ENCODE data around the gene LRRC25. TPM values are rescaled to one million over a fixed set of nuclear protein-coding genes. Genes with fewer than 3 reads are reported as not detected.

Gene LRRC25
- total and polyA plus RNA-seq, 10 of the 15 experiments (the other 5 are each of a cell fraction or from before 2014, with no cell fraction given): 0.38 to 2.9 (median 1.2) TPM

DNA sequence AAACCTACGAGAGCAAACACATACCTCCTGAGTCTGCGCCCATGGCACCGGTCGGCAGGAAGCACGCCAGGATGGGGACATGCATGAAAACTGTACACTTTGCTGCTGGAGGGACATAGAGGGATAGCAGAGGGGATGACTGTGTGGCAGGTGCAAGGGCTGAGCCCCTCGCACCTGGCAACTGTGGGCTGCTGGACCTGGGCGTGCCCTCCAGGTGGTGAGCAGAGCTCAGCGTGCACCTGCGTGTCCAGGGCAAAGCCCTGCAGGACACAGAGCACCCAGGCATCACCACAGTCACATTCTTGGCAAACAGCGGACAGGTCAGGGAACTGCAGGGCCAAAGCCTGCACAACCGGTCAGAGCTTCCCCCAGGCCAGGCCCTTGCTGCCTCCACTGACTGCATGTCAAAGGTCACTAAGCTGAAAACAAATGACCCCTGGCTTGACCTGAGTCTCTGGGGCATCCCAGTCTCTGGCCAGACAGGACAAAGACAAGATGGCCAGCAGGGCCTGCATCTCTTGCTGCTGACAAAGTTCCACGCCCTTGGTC lies 49.5 kb upstream of the LRRC25 start (continued):
- TF ChIP-seq, protein P1, sequence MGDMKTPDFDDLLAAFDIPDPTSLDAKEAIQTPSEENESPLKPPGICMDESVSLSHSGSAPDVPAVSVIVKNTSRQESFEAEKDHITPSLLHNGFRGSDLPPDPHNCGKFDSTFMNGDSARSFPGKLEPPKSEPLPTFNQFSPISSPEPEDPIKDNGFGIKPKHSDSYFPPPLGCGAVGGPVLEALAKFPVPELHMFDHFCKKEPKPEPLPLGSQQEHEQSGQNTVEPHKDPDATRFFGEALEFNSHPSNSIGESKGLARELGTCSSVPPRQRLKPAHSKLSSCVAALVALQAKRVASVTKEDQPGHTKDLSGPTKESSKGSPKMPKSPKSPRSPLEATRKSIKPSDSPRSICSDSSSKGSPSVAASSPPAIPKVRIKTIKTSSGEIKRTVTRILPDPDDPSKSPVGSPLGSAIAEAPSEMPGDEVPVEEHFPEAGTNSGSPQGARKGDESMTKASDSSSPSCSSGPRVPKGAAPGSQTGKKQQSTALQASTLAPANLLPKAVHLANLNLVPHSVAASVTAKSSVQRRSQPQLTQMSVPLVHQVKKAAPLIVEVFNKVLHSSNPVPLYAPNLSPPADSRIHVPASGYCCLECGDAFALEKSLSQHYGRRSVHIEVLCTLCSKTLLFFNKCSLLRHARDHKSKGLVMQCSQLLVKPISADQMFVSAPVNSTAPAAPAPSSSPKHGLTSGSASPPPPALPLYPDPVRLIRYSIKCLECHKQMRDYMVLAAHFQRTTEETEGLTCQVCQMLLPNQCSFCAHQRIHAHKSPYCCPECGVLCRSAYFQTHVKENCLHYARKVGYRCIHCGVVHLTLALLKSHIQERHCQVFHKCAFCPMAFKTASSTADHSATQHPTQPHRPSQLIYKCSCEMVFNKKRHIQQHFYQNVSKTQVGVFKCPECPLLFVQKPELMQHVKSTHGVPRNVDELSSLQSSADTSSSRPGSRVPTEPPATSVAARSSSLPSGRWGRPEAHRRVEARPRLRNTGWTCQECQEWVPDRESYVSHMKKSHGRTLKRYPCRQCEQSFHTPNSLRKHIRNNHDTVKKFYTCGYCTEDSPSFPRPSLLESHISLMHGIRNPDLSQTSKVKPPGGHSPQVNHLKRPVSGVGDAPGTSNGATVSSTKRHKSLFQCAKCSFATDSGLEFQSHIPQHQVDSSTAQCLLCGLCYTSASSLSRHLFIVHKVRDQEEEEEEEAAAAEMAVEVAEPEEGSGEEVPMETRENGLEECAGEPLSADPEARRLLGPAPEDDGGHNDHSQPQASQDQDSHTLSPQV (IDR thresholded peaks at IDR 0.05): no peak
- TF ChIP-seq, protein P2, sequence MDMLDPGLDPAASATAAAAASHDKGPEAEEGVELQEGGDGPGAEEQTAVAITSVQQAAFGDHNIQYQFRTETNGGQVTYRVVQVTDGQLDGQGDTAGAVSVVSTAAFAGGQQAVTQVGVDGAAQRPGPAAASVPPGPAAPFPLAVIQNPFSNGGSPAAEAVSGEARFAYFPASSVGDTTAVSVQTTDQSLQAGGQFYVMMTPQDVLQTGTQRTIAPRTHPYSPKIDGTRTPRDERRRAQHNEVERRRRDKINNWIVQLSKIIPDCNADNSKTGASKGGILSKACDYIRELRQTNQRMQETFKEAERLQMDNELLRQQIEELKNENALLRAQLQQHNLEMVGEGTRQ (IDR thresholded peaks at IDR 0.05; ENCODE audit: borderline replicate concordance, low read depth, low read length): no peak
- TF ChIP-seq, protein P3, sequence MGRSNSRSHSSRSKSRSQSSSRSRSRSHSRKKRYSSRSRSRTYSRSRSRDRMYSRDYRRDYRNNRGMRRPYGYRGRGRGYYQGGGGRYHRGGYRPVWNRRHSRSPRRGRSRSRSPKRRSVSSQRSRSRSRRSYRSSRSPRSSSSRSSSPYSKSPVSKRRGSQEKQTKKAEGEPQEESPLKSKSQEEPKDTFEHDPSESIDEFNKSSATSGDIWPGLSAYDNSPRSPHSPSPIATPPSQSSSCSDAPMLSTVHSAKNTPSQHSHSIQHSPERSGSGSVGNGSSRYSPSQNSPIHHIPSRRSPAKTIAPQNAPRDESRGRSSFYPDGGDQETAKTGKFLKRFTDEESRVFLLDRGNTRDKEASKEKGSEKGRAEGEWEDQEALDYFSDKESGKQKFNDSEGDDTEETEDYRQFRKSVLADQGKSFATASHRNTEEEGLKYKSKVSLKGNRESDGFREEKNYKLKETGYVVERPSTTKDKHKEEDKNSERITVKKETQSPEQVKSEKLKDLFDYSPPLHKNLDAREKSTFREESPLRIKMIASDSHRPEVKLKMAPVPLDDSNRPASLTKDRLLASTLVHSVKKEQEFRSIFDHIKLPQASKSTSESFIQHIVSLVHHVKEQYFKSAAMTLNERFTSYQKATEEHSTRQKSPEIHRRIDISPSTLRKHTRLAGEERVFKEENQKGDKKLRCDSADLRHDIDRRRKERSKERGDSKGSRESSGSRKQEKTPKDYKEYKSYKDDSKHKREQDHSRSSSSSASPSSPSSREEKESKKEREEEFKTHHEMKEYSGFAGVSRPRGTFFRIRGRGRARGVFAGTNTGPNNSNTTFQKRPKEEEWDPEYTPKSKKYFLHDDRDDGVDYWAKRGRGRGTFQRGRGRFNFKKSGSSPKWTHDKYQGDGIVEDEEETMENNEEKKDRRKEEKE (IDR thresholded peaks at IDR 0.05): no peak
- TF ChIP-seq, protein P4, sequence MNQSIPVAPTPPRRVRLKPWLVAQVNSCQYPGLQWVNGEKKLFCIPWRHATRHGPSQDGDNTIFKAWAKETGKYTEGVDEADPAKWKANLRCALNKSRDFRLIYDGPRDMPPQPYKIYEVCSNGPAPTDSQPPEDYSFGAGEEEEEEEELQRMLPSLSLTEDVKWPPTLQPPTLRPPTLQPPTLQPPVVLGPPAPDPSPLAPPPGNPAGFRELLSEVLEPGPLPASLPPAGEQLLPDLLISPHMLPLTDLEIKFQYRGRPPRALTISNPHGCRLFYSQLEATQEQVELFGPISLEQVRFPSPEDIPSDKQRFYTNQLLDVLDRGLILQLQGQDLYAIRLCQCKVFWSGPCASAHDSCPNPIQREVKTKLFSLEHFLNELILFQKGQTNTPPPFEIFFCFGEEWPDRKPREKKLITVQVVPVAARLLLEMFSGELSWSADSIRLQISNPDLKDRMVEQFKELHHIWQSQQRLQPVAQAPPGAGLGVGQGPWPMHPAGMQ (IDR thresholded peaks at IDR 0.05; ENCODE audit: borderline replicate concordance): no peak
- no peak for TF ChIP-seq RFX5 (IDR thresholded peaks at IDR 0.05; ENCODE audit: low read depth, low read length)
- TF ChIP-seq TCF7 (IDR thresholded peaks at IDR 0.05; ENCODE audit: borderline replicate concordance): no peak
- no peak for TF ChIP-seq SRF (IDR thresholded peaks at IDR 0.05; ENCODE audit: low read depth in 2 of 2, low read length in 2 of 2)
- TF ChIP-seq, protein P5, sequence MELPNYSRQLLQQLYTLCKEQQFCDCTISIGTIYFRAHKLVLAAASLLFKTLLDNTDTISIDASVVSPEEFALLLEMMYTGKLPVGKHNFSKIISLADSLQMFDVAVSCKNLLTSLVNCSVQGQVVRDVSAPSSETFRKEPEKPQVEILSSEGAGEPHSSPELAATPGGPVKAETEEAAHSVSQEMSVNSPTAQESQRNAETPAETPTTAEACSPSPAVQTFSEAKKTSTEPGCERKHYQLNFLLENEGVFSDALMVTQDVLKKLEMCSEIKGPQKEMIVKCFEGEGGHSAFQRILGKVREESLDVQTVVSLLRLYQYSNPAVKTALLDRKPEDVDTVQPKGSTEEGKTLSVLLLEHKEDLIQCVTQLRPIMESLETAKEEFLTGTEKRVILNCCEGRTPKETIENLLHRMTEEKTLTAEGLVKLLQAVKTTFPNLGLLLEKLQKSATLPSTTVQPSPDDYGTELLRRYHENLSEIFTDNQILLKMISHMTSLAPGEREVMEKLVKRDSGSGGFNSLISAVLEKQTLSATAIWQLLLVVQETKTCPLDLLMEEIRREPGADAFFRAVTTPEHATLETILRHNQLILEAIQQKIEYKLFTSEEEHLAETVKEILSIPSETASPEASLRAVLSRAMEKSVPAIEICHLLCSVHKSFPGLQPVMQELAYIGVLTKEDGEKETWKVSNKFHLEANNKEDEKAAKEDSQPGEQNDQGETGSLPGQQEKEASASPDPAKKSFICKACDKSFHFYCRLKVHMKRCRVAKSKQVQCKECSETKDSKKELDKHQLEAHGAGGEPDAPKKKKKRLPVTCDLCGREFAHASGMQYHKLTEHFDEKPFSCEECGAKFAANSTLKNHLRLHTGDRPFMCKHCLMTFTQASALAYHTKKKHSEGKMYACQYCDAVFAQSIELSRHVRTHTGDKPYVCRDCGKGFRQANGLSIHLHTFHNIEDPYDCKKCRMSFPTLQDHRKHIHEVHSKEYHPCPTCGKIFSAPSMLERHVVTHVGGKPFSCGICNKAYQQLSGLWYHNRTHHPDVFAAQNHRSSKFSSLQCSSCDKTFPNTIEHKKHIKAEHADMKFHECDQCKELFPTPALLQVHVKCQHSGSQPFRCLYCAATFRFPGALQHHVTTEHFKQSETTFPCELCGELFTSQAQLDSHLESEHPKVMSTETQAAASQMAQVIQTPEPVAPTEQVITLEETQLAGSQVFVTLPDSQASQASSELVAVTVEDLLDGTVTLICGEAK (IDR thresholded peaks at IDR 0.05; ENCODE audit: borderline replicate concordance): no peak
- TF ChIP-seq BMI1 (IDR thresholded peaks at IDR 0.05; ENCODE audit: borderline replicate concordance): no peak
- TF ChIP-seq SREBF2 (IDR thresholded peaks at IDR 0.05; ENCODE audit: low read length): no peak
